KMS-11 (cell line): ENCODE results near the gene ANXA1.

ENCODE experiments used
- H2AFZ ChIP-seq: fragments of 200-600 bp; sonication (generic); 2 replicates; pipeline ENCODE4 v1.6.1; 2016; ENCODE audit warnings: antibody characterized with exemption, mixed run types, low read depth
- H3K27ac ChIP-seq: fragments of 200-600 bp; sonication (generic); 2 replicates; pipeline ENCODE4 v1.6.1; 2016; ENCODE audit warnings: mild to moderate bottlenecking, mixed run types
- H3K27me3 ChIP-seq: fragments of 200-600 bp; sonication (generic); 2 replicates; pipeline ENCODE4 v1.6.1; 2017; ENCODE audit warnings: mild to moderate bottlenecking, low read depth, mixed run types, moderate library complexity; ENCODE audit not compliant: insufficient read depth
- H3K36me3 ChIP-seq: fragments of 200-600 bp; sonication (generic); 2 replicates; pipeline ENCODE4 v1.6.1; 2017; ENCODE audit warnings: mild to moderate bottlenecking, mixed run types; ENCODE audit not compliant: insufficient read depth
- H3K4me1 ChIP-seq: fragments of 200-600 bp; sonication (generic); 2 replicates; pipeline ENCODE4 v1.6.1; 2016; ENCODE audit warnings: mild to moderate bottlenecking, low read depth, mixed run types; ENCODE audit not compliant: poor library complexity, severe bottlenecking
- H3K4me2 ChIP-seq: fragments of 200-600 bp; sonication (generic); 2 replicates; pipeline ENCODE4 v1.7.0; 2016; ENCODE audit warnings: mild to moderate bottlenecking, mixed run types
- H3K4me3 ChIP-seq: fragments of 200-600 bp; sonication (generic); IDR thresholded peaks from 2 replicates; pipeline ENCODE4 v1.6.1; 2017; ENCODE audit warnings: low read depth, low read length, mixed read lengths; ENCODE audit not compliant: insufficient read depth
- H3K79me2 ChIP-seq: fragments of 200-600 bp; sonication (generic); 2 replicates; pipeline ENCODE4 v1.6.1; 2016; ENCODE audit warnings: low read depth, mixed run types; ENCODE audit not compliant: insufficient read depth
- H3K9ac ChIP-seq: fragments of 200-600 bp; sonication (generic); 2 replicates; pipeline ENCODE4 v1.6.1; 2016; ENCODE audit warnings: mild to moderate bottlenecking, mixed run types
- H4K20me1 ChIP-seq: fragments of 200-600 bp; sonication (generic); 2 replicates; pipeline ENCODE4 v1.6.1; 2016; ENCODE audit warnings: mild to moderate bottlenecking, mixed run types; ENCODE audit not compliant: insufficient read depth
- CTCF ChIP-seq: fragments of 200-600 bp; sonication (generic); conservative IDR thresholded peaks from 2 replicates; pipeline ENCODE4 v1.6.1; 2017; ENCODE audit warnings: low read depth, mild to moderate bottlenecking, antibody characterized with exemption, low read length, moderate library complexity, mixed read lengths

ANXA1 gene

GRCh38 chr9:73153793-73154227 lies 2.1 kb downstream of the ANXA1 start:
- H3K4me3 ChIP-seq = no peak overlapping the region
- H3K27me3 ChIP-seq = no peaks in the 10 kb centered on the region
- H3K79me2 ChIP-seq = no peaks in the 10 kb centered on the region
- H3K9ac ChIP-seq = no peak overlapping the region
- H4K20me1 ChIP-seq = no peaks in the 10 kb centered on the region
- no peak overlapping the region for H3K4me2 ChIP-seq
- no peak overlapping the region for H3K27ac ChIP-seq
- no peaks in the 10 kb centered on the region for H3K36me3 ChIP-seq
- H2AFZ ChIP-seq = no peak overlapping the region
- H3K4me1 ChIP-seq = peaks cover 85% of the 10 kb centered on the region
- no peak for TF ChIP-seq CTCF

DNA sequence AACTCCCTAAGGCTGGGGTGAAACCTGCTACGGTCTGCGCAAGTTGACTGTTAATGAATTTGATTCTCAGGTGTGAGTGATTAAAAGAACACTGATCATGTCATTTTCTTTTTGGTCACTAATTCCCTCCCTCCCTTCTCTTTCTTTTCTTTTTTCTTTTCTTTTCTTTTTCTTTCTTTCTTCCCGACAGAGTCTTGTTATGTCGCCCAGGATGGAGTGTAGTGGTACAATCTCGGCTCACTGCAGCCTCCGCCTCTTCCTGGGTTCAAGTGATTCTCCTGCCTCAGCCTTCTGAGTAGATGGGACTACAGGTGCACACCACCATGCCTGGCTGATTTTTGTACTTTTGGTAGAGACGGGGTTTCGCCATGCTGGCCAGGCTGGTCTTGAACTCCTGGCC lies 2.6 kb downstream of the ANXA1 start:
- Histone ChIP-seq H2AFZ (no peak overlapping the region), H3K79me2 (no peaks in the 10 kb centered on the region), H3K4me3 (no peak overlapping the region), H3K27ac (no peak overlapping the region), H3K4me2 (no peak overlapping the region), H3K36me3 (no peaks in the 10 kb centered on the region), H3K4me1 (peaks cover 81% of the 10 kb centered on the region), H3K9ac (no peak overlapping the region), H4K20me1 (no peaks in the 10 kb centered on the region), H3K27me3 (no peaks in the 10 kb centered on the region)
- TF ChIP-seq CTCF = no peak

- Histone ChIP-seq H2AFZ (no peak overlapping the region), H3K4me2 (no peak overlapping the region), H3K36me3 (no peaks in the 10 kb centered on the region), H3K79me2 (no peaks in the 10 kb centered on the region), H3K27me3 (no peaks in the 10 kb centered on the region), H3K27ac (no peak overlapping the region), H3K4me1 (peaks cover 76% of the 10 kb centered on the region), H3K9ac (no peak overlapping the region), H4K20me1 (no peaks in the 10 kb centered on the region), H3K4me3 (no peak overlapping the region)
- no peak for TF ChIP-seq CTCF
Observed at GRCh38 chr9:73154722-73155121, 3.1 kb downstream of the ANXA1 start.

DNA sequence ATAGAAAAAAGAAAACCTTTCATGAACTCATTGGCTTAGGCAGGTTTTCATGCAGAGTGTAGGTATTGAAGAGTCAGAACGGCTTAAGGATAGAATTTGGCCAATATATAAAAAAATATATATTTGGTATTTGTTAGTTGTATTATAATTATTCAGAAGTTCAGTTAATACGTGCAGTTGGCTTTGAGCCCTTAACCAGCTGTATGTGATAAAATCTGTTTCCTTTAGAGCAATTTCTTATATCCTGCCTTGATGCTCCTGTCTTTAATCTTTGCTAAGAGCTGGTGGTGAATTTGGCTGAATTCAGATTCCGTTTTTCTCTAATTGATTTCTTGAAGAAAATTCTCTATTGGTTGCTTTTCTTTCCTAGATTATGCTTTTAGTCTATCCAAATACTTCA lies 3.7 kb downstream of the ANXA1 start:
- Histone ChIP-seq H3K4me2 (0 out of 2 replicates have a peak overlapping the region, but pooled peaks have one; percentile 11), H3K36me3 (no peaks in the 10 kb centered on the region), H3K4me3 (no peak overlapping the region), H3K27ac (no peak overlapping the region), H3K9ac (no peak overlapping the region), H3K79me2 (no peaks in the 10 kb centered on the region), H3K4me1 (peaks cover 70% of the 10 kb centered on the region), H3K27me3 (no peaks in the 10 kb centered on the region), H4K20me1 (no peaks in the 10 kb centered on the region), H2AFZ (no peak overlapping the region)
- TF ChIP-seq CTCF = no peak
